Panc1 (cell line): ENCODE measurements around the gene KIF25. TPM values are rescaled to one million over a fixed set of nuclear protein-coding genes. Genes with fewer than 3 reads are reported as not detected.

ENCODE experiments used
- ATAC-seq: fragments of 200-7000 bp; cut with Tn5 transposase; 2 replicates; pipeline ENCODE4 v1.9.1; 2020; ENCODE audit warnings: mild to moderate bottlenecking, moderate library complexity
- BruUV-seq: library from RNA; stranded (reverse); fragments of 400-500 nt; replicated peaks from 2 replicates; lab custom pipeline; 2021; lab: Mats Ljungman, UMichigan
- CTCF ChIA-PET: fragments of 300-600 bp; sonication (Branson Sonifier 250); formaldehyde crosslinking; loops from one replicate; lab custom pipeline; 2022; ENCODE audit warnings: antibody characterized with exemption; lab: Charles Lee
- POLR2A ChIA-PET: fragments of 300-600 bp; sonication (Branson Sonifier 250); formaldehyde crosslinking; loops from one replicate; lab custom pipeline; 2022; ENCODE audit warnings: antibody characterized with exemption; lab: Charles Lee
- DNase-seq: peaks from one replicate; pipeline ENCODE4 v3.0.0-alpha.2; 2010; ENCODE audit warnings: low read depth, low spot score
- H3K27ac ChIP-seq: 2 replicates; pipeline ENCODE4 v1.5.1; 2011; ENCODE audit warnings: mild to moderate bottlenecking, low read length, inconsistent platforms
- H3K27me3 ChIP-seq: fragments of 200-500 bp; sonication (Bioruptor generic); 2 replicates; pipeline ENCODE4 v1.6.0; 2014; ENCODE audit warnings: low read length, inconsistent platforms; ENCODE audit not compliant: control insufficient read depth, insufficient read depth
- H3K36me3 ChIP-seq: fragments of 200-500 bp; sonication (Bioruptor generic); 2 replicates; pipeline ENCODE4 v1.5.1; 2014; ENCODE audit warnings: inconsistent platforms, mild to moderate bottlenecking, low read length, moderate library complexity; ENCODE audit not compliant: control insufficient read depth, insufficient read depth
- H3K4me1 ChIP-seq: 2 replicates; pipeline ENCODE4 v1.5.1; 2011; ENCODE audit warnings: inconsistent platforms, mild to moderate bottlenecking, low read length, moderate library complexity; ENCODE audit not compliant: control insufficient read depth, insufficient read depth
- H3K4me3 ChIP-seq, 2 experiments: 2 replicates each; pipeline ENCODE4 v1.5.1; 2011 to 2012; ENCODE audit warnings: low read depth in 2 of 2, low read length in 2 of 2, mild to moderate bottlenecking in 2 of 2, inconsistent platforms in 1 of 2, moderate library complexity in 1 of 2
- H3K9me3 ChIP-seq: fragments of 200-500 bp; sonication (Bioruptor generic); 2 replicates; pipeline ENCODE4 v1.5.1; 2014; ENCODE audit warnings: low read depth, mild to moderate bottlenecking, inconsistent platforms, low read length, moderate library complexity; ENCODE audit not compliant: control insufficient read depth, insufficient read depth
- POLR2AphosphoS5 ChIP-seq: IDR thresholded peaks from 2 replicates; pipeline ENCODE4 v1.6.1; 2012; ENCODE audit warnings: mild to moderate bottlenecking, low read depth, low read length, moderate library complexity
- SIN3A ChIP-seq: IDR thresholded peaks from 2 replicates; pipeline ENCODE4 v1.6.1; 2012; ENCODE audit warnings: low read depth, mild to moderate bottlenecking, low read length, moderate library complexity, borderline replicate concordance; ENCODE audit not compliant: insufficient read depth
- TCF7L2 ChIP-seq: IDR thresholded peaks from 2 replicates; pipeline ENCODE4 v1.6.1; 2011; ENCODE audit warnings: mild to moderate bottlenecking, low read depth, low read length, inconsistent platforms
- in situ Hi-C: cut with HindIII; loops from 2 replicates; pipeline ENCODE4 v1.10.0; 2016; ENCODE audit warnings: low sequenced_read_pairs, low pct_unique_long_range_greater_than_20kb
- intact Hi-C: fragments of 100-400 bp; cut with micrococcal nuclease; formaldehyde crosslinking; loops from one replicate; pipeline ENCODE4 v1.10.0; 2022; ENCODE audit not compliant: unreplicated experiment
- total RNA-seq: library from RNA; stranded (reverse); gene quantifications from one replicate; pipeline ENCODE4 v1.2.1, GENCODE V29; 2021; ENCODE audit not compliant: unreplicated experiment
- TF ChIP-seq, protein P1 (sequence below): fragments of 450-650 bp; IDR thresholded peaks from 2 replicates; pipeline ENCODE4 v1.5.1; 2017; ENCODE audit warnings: mild to moderate bottlenecking
- TF ChIP-seq, protein P2 (sequence below), 2 experiments: IDR thresholded peaks; 2 replicates each; pipeline ENCODE4 v1.6.1; 2011 to 2012; ENCODE audit warnings: low read depth in 2 of 2, control low read depth in 1 of 2, low read length in 1 of 2, mild to moderate bottlenecking in 1 of 2, moderate library complexity in 1 of 2; ENCODE audit not compliant: insufficient read depth in 1 of 2

KIF25 gene
- total RNA-seq, 1 experiment from 2014 or later: 0.44 TPM

DNA sequence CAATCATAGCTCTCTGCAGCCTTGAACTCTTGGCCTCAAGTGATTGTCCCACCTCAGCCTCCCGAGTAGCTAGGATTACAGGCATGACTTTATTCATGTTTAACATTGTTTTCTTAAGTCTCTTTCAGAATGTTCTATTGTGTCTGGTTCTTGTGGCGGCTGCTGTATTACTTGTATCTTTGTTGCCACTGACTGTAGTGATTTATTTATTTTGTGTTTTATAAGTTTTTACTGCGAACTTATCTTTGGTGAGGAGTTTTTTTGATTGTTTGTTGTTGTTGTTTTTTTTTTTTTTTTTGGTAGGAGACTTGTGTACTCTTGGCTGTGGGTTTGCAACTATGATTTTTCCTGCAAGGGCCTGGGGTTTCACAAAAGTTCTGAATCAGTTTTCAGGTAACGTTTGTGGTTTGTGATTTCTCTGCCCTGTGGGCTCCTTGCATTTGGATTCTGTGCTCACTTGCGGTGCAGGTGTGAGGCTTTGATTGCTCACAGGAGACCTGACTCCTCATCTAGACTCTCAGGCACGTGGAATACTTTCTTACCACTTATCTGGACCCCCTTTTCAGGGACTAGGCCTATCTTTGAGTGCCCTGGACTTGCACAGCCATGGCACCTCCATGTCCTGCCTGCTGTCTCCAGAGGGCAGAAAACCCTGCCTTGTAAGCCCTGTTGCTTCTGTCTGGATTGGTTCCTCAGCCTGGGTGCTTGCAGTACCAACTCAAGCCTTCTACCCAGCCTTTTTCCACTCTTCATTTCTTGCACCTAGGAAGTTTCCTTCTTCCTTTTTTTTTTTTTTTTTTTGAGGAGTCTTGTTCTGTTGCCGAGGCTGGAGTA lies 25.2 kb downstream of the KIF25 start:
- Histone ChIP-seq H3K9me3 (no peaks in the 10 kb centered on the region), H3K36me3 (no peaks in the 10 kb centered on the region), H3K4me1 (peaks cover 13% of the 10 kb centered on the region), H3K27ac (peak overlapping the region; percentile 19; the same call in 1 of the 2 replicates), H3K4me3 (no peak overlapping the region), H3K27me3 (no peaks in the 10 kb centered on the region)
- ChIA-PET POLR2A (no interaction called here), CTCF (no interaction called here)
- in situ Hi-C loops (no loop called here), intact Hi-C loops (no loop called here)
- no TSS peak for BruUV-seq
- peak; percentile 65 for ATAC-seq
- DNase-seq: no peak
- no peak for TF ChIP-seq TCF7L2
- TF ChIP-seq POLR2AphosphoS5: no peak

DNA sequence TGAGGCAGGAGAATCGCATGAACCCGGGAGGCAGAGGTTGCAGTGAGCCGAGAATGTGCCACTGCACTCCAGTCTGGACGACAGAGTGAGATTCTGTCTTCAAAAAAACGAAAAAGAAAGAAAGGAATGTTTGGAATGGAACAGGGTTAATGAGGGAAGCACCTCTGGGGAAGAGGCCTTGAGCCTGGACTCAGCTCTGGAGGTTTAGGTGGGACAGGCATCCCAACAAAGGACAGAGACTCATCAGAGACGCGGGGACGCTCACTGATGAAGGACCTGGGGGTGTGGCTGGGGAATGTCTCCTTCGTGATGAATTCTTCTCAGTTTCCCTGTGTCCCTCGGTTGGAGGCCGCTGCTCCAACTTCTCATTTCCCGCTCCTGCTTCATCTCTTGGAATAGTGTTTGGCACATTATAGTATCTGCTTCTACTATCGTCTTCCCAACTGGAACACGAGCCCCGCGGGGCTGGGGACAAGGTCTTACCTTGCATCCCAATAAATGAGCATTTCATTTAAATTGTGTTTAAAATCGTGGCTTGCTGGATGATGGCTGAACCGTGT lies 27.6 kb downstream of the KIF25 start:
- H3K4me1 ChIP-seq: peaks cover 13% of the 10 kb centered on the region
- H3K4me3 ChIP-seq: no peak overlapping the region
- DNase-seq (no peak), ATAC-seq (no peak)
- no peaks in the 10 kb centered on the region for H3K27me3 ChIP-seq
- no TSS peak for BruUV-seq
- ChIA-PET CTCF (no interaction called here), POLR2A (no interaction called here)
- intact Hi-C loops: no loop called here
- no peaks in the 10 kb centered on the region for H3K9me3 ChIP-seq
- H3K27ac ChIP-seq: no peak overlapping the region
- H3K36me3 ChIP-seq: no peaks in the 10 kb centered on the region
- in situ Hi-C loops: no loop called here
- TF ChIP-seq, protein P1, sequence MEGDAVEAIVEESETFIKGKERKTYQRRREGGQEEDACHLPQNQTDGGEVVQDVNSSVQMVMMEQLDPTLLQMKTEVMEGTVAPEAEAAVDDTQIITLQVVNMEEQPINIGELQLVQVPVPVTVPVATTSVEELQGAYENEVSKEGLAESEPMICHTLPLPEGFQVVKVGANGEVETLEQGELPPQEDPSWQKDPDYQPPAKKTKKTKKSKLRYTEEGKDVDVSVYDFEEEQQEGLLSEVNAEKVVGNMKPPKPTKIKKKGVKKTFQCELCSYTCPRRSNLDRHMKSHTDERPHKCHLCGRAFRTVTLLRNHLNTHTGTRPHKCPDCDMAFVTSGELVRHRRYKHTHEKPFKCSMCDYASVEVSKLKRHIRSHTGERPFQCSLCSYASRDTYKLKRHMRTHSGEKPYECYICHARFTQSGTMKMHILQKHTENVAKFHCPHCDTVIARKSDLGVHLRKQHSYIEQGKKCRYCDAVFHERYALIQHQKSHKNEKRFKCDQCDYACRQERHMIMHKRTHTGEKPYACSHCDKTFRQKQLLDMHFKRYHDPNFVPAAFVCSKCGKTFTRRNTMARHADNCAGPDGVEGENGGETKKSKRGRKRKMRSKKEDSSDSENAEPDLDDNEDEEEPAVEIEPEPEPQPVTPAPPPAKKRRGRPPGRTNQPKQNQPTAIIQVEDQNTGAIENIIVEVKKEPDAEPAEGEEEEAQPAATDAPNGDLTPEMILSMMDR: no peak
- TF ChIP-seq SIN3A (no peak), POLR2AphosphoS5 (no peak)

DNA sequence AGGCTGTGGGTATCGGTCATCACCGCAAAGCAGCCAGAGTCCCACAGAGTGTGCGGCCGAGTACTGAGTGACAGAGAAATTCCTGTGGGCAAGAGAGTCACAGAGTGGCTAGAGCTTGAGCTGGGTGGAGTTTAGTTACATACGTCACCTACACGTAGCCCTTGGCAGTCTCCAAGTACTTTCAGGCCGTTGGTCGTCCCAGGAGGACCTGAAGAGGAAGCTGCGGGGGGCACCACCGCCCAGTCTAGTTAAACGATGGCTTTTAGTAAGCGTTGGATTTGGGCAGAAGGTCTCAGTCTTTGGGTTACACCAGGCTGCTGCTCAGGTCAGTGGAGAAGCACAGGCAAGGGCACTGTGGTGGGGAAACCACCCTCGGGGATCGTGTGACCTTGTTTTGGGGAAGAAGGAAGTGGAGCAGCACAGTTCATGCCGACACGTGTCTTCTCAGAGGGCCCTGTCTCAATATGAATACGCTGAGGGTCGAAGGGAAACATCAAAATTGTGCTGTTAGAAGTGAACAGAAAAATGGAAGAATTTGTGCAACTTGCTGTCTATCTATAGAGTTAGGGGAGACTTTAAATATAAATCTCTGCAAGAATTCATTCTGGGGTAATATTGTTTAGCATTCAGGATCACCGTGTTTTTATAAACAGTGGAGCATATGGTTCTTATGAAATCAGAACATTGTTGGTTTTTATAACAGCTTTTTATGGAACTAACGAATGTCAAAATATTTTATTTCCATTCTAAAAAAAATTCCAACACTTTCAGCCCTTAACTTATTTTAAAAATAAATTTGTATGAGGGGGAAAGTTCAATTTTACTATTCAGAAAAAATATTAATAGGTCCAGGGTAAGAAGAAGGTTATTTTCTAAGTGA lies 28.6 kb downstream of the KIF25 start:
- H3K4me1 ChIP-seq: peaks cover 13% of the 10 kb centered on the region
- BruUV-seq: no TSS peak
- intact Hi-C loops: no loop called here
- in situ Hi-C loops: no loop called here
- H3K9me3 ChIP-seq: no peaks in the 10 kb centered on the region
- peak overlapping the region; percentile 13; the same call in 1 of the 2 replicates for H3K27ac ChIP-seq
- H3K36me3 ChIP-seq: no peaks in the 10 kb centered on the region
- no peak for ATAC-seq
- no peak for DNase-seq
- TF ChIP-seq, protein P2, sequence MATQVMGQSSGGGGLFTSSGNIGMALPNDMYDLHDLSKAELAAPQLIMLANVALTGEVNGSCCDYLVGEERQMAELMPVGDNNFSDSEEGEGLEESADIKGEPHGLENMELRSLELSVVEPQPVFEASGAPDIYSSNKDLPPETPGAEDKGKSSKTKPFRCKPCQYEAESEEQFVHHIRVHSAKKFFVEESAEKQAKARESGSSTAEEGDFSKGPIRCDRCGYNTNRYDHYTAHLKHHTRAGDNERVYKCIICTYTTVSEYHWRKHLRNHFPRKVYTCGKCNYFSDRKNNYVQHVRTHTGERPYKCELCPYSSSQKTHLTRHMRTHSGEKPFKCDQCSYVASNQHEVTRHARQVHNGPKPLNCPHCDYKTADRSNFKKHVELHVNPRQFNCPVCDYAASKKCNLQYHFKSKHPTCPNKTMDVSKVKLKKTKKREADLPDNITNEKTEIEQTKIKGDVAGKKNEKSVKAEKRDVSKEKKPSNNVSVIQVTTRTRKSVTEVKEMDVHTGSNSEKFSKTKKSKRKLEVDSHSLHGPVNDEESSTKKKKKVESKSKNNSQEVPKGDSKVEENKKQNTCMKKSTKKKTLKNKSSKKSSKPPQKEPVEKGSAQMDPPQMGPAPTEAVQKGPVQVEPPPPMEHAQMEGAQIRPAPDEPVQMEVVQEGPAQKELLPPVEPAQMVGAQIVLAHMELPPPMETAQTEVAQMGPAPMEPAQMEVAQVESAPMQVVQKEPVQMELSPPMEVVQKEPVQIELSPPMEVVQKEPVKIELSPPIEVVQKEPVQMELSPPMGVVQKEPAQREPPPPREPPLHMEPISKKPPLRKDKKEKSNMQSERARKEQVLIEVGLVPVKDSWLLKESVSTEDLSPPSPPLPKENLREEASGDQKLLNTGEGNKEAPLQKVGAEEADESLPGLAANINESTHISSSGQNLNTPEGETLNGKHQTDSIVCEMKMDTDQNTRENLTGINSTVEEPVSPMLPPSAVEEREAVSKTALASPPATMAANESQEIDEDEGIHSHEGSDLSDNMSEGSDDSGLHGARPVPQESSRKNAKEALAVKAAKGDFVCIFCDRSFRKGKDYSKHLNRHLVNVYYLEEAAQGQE (IDR thresholded peaks at IDR 0.05; ENCODE audit: insufficient read depth in 1 of 2, low read depth in 2 of 2, low read length in 1 of 2): no peak
- no peak for TF ChIP-seq POLR2AphosphoS5
- no peaks in the 10 kb centered on the region for H3K27me3 ChIP-seq
- H3K4me3 ChIP-seq: no peak overlapping the region
- ChIA-PET CTCF (interaction anchor here (0.6 kb wide), 1 partner anchor 9 kb away, joined by 3 read pairs; no protein-coding TSS in a partner anchor), POLR2A (no interaction called here)
